ENCODE results near the gene MACROH2A1.

Gene MACROH2A1

GRCh38 chr5:135397084-135397483 lies 1.9 kb downstream of the MACROH2A1 start:
- DNase-seq (ENCODE audit: low read depth in 3 of 3): no peak

DNA sequence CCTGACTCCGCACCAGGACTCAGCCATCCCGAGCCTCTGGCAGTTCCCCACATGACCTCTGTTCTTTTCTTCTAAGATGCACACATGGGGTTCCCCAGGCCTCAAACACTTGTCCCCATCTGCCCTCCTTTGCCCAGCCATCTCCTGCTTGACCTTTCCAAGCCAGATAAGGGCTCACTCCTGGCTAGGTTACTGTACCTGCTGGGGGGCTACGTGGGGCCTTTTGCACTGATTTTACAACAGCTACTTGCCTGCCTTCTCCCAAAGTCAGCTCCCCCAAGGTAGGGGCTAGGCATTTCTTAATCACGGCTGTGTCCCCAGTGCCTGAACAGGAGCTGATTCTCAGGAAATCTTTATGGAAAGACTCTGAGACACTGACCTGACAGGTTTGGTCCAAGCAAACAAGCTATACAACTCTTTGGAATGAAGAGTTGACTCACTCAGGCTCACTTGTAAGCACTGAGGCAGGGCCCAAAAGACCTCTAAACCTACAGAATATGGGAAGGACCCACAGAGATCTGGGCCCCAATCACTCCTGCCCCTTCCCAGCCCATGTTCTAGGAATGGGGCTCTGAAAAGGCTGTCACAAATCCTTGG lies 2.5 kb downstream of the MACROH2A1 start:
- DNase-seq (ENCODE audit: low read depth in 3 of 3): no peak

- DNase-seq (ENCODE audit: low read depth in 3 of 3): no peak
Measured at GRCh38 chr5:135395866-135396265, 3.2 kb downstream of the MACROH2A1 start.

DNA sequence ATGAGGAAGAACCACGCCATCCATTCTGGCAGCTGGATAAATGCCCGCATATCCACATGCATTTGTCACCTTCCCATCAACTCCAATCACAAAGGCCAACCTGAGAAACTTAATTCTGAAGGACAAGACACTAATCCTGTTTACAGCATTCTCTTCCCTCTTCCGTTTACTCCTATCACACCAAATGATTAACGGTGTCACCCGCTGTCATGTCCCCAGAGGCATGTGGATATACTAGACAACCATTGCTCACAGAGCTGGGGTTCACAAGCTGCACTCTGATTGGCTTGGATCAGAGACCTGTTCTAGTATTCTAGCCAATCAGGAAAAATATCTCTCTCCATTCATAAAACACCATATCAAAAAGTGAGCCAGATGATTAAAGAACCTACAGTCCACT lies 3.6 kb downstream of the MACROH2A1 start:
- DNase-seq (ENCODE audit: low read depth in 3 of 3): no peak

DNA sequence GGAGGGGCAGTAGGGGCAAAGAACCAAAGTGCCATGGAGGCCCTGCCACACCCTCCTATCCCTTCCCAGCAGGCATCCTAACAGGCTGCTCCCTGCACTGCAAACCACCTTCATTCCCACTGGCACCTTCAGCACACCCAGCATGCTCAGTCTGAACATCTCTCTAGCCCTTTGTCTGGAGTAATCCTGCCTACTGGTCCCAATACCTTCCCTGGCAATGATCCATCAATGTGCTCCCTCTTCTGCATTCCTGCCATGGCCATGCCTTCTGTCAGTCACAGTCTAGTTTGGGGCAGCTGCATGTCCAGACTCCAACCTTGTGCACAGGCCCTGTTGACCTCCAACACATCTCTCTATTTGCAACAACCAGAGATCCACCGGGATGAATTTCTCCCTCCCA lies 4.9 kb downstream of the MACROH2A1 start:
- DNase-seq (ENCODE audit: low read depth in 3 of 3): no peak

GRCh38 chr5:135393691-135394090 lies 5.3 kb downstream of the MACROH2A1 start:
- DNase-seq (ENCODE audit: low read depth in 3 of 3): no peak

GRCh38 chr5:135393229-135393628 lies 5.8 kb downstream of the MACROH2A1 start:
- no peak for DNase-seq (ENCODE audit: low read depth in 3 of 3)

DNA sequence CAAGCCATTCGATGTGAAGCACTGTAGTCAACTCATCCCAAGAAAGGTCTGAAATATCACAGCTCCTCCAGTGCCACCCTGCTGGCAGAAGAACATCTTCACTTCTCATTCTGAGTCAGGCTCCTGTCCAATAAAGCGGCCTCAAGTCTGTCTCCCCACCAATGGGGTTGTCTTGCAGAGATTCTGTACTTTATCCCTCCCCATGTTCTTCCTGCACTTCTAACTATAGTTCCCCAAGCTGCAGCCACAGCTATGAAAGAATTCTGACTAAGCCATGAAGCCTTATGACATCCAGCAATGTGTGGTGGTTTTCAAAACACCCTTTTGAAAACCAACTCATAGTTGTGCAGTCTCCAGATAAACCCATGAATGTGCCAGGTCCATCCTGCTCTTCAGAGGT lies 6.8 kb downstream of the MACROH2A1 start:
- no peak for DNase-seq (ENCODE audit: low read depth in 3 of 3)

GRCh38 chr5:135391869-135392255 lies 7.2 kb downstream of the MACROH2A1 start:
- DNase-seq (ENCODE audit: low read depth in 3 of 3): no peak

DNA sequence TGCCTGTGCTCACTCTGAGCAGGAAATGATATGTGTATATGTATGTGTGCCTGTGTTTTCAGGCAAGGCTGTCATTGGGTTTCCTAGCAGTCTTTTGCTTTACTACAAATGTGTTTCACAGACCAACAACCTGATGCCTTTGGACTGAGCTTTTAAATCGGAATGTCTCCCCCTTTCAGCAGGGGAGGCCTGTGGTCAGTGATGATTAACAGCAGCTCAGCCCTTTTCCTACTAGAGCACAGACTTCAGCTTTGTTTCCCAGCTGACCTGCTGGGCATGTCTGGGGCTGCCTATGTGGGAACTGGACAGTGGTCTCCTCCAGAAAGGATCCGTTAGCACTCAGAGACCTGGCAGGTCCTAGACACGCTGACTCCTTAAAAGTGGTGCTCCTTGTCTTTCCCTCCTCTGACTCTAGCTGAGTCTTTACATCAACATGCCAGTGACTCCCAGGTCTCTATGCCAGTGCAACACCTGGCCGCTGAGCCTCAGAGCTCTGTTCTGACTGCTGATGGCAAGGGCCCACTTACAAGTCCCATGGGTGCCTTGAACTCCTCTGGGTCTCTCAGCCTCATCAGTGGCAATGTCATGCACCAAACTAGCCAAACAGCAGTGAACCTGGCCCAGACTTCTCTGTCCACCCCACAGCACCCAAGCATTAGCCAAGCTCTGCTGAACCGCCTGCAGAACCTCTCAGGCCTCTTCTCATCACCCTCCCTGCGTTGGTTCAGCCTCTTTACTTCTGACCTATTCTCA lies 7.7 kb downstream of the MACROH2A1 start:
- DNase-seq (ENCODE audit: low read depth in 3 of 3): no peak

DNA sequence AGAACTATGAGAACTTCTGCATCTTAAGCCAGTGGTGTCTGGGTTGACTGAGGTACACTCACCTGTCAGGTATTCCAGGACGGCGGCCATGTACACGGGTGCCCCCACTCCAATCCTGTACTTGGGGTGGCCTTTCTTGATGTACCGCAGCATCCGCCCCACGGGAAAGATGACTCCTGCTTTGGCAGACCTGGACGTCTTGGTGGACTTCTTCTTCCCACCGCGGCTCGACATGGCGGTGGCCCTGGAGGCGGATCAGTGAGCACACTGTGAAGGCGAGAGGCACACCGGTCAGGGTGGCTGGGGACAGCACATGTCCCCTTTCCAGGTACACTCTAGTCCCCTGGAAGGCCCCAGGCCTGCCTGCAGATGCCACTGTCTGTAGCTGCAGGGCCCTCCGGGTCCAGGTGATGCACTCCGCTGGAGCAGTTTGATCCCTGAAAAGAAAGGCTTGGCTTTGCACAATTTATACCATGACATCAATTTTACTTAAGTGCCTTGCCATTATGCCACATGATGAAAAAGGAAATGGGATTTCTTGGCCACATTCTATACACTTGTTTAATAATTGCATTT lies 10.1 kb downstream of the MACROH2A1 start:
- no peak for DNase-seq (ENCODE audit: low read depth in 3 of 3)

DNA sequence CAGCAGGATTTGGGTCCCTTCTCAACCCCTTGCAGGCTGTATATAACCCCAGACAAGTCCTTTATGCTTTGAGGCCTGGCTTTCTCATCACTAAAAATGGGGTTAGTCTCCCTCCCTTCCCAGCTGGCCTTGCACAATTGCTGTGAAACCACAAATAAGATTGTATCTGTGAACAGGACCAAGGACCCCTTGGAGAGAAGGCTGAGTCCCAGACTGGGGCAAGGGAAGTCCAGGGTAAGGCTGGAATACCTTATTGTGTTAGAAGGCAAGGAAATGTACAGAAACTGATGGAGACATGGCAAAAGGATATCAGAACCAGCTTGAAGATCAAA lies 11.4 kb downstream of the MACROH2A1 start:
- DNase-seq (ENCODE audit: low read depth in 3 of 3): no peak

DNA sequence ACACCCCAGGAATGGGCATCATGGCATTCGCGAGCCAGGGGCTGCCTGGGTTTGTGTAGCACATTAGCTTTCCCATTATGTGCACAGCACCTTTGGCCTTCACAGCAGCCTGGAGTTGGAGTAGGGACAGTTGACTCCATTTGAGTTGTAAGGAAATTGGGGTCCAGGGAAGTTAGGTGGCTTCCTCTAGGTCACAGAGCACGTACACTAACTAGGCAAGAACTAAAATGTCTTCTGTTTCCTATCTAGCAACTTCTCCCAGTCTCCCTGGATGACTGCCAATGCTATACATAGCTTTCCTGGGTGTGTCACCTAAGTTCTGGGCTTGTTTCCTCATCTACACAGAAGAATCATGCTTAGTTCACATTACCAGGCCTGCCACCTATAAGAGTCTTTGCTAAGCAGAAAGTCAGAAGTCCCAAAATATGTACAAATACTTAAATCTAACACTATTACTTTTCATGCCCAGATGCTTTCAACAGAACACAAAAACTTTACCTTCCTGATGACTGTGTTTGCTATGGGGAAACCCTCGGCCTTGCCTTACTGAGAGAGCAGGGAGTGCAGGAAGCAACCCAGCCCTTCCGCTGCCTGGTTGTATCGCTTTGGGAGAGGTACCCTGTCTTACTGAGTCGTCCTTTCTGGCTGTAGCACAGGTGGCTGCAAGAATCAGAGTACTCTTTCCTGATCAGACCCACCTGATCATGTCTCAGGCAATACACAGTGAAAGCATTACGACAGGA lies 12.0 kb downstream of the MACROH2A1 start:
- DNase-seq (ENCODE audit: low read depth in 3 of 3): no peak

DNA sequence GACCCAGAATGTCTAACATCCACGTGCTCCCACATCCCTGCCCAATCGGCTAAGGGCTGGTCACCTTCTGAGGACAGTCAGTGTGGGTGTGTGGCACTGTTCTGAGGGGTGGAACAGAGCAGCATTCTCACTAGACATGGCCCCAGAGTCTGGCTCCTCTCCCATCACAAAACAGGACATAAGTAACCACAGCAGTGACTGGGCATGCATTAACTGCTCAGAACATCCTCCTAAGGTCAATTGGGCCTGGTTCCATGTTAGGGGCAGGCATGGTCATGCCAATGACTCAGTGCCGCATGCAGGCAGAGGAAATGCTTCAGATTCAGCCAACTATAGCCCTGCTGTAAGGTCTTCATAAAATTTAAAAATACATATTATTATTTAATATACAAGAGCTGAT lies 12.9 kb downstream of the MACROH2A1 start:
- no peak for DNase-seq (ENCODE audit: low read depth in 3 of 3)

- no peak for DNase-seq (ENCODE audit: low read depth in 3 of 3)
Measured at GRCh38 chr5:135385576-135385975, 13.5 kb downstream of the MACROH2A1 start.

GRCh38 chr5:135384898-135385297 lies 14.1 kb downstream of the MACROH2A1 start:
- DNase-seq (ENCODE audit: low read depth in 3 of 3): no peak

DNA sequence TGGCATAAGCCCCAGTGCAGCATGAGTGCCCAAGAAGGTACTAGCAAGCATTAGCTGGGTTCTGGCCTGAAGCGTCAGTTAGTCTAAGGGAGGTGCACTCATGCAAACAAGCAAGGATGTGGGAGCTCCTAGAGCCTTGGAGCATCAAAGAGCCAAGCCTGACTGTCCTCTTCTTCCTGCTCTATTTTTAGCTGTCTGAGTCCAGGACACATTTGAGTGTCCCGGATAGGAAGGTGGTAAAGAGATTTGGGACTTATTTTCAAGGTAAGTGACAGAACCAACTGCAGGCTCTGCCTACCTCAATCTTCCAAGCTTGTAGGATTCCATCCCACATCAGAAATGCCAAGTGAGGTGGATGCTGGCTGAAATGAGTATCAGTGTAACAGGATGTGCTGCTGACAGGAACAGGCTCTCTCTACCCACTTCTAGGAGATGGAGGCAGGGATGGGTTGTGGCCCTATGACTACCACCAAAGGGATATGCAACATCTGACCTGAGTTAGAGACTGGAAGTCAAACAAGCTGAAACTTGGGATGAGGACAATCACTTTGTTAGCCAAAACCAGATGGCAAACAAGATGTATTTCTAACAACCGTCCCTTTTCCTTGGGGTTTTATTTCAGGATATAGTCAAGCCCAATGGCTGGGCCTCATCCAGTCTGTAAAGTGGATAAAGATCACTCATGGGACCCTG lies 15.1 kb downstream of the MACROH2A1 start:
- no peak for DNase-seq (ENCODE audit: low read depth in 3 of 3)

DNA sequence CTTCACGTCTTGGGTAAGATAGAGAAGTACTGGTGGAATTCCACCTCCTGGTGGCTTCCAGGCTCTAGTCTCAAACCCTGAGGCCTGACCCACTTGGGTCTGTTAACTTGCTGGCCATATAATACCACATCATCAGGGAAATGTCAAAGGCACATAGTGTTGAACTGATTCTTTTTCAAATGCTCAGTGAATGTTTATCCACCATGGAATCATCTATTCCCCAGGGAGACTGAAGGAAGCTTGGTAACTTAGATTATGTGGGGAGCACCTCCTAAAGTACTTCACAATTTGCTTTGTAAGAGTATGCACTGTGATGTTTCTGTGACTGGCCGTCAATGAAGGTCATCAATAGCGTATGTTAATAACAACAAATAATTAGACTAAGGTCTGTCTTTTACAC lies 16.1 kb downstream of the MACROH2A1 start:
- no peak for DNase-seq (ENCODE audit: low read depth in 3 of 3)

GRCh38 chr5:135382106-135382790 lies 16.8 kb downstream of the MACROH2A1 start:
- no peak for DNase-seq (ENCODE audit: low read depth in 3 of 3)

DNA sequence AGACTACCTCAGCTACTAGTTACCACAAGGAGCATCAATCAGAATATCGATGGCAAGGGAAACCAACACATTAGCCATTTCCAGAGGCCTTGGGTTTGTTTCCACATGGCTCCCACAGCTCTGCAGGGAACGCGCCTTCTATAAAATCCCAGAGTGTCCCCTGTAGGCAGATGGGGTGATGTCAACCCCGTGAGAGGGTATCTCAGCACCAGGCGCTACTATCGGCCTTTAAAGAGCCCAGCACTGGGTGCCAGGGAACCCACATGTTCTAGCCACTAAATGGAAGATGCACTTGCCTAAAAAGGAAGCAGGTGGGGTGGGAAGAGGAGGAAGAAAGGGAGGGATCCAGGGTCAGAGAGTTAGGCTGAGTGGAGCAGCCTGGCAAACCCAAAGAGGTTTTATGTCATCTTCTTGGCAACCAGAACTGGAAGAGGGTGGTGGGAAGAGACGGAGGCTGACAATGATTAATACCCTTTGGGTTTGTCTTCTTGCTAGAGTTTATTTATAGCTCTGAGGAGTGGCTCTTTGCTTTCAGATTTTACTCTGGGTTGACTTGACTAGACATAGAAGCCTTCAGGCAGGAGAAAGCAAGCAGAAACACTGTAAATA lies 19.9 kb downstream of the MACROH2A1 start:
- DNase-seq (ENCODE audit: low read depth in 3 of 3): no peak

Data from stimulated activated CD4-positive, alpha-beta T cell treated with anti-CD3 and anti-CD28 coated beads, TNF-alpha, amount 100 ng/mL, for 4 hours (primary cell).